ENCODE measurements around the gene SEC14L3.

The SEC14L3 gene

DNA sequence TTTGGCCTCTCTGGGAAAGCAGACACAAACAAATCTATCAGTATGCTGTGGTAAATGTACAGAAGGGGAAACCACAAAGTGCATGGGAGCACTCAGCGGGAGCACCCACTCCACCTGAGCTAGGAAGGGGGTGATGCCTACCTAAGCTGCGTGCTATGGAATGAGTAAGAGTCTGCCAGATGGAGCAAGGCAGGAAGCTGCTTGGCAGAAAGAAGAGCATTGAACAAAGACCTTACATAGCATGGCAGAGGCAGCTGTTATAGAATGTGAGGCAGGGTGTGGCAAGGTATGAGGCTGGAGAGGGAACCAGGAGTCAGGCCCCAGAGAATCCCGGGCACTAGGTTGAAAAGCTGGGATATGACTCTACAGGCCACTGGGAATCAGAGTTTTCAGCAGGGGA is 60.0 kb downstream of the SEC14L3 start:
- no peak overlapping the region for H3K4me3 ChIP-seq (ENCODE audit: low read depth, low read length)
- DNase-seq (ENCODE audit: low read depth) = no peak
- TF ChIP-seq, protein P1, sequence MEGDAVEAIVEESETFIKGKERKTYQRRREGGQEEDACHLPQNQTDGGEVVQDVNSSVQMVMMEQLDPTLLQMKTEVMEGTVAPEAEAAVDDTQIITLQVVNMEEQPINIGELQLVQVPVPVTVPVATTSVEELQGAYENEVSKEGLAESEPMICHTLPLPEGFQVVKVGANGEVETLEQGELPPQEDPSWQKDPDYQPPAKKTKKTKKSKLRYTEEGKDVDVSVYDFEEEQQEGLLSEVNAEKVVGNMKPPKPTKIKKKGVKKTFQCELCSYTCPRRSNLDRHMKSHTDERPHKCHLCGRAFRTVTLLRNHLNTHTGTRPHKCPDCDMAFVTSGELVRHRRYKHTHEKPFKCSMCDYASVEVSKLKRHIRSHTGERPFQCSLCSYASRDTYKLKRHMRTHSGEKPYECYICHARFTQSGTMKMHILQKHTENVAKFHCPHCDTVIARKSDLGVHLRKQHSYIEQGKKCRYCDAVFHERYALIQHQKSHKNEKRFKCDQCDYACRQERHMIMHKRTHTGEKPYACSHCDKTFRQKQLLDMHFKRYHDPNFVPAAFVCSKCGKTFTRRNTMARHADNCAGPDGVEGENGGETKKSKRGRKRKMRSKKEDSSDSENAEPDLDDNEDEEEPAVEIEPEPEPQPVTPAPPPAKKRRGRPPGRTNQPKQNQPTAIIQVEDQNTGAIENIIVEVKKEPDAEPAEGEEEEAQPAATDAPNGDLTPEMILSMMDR (IDR thresholded peaks at IDR 0.05; ENCODE audit: control insufficient read depth, extremely low read depth, insufficient read depth) = no peak

Data from LNCaP clone FGC (cell line).